GM20000 (cell line): ENCODE data around the gene MAFG.

Source experiments
- DNase-seq: peaks from one replicate; pipeline ENCODE4 v3.0.0; 2012; ENCODE audit warnings: low spot score
- TF ChIP-seq, protein P1 (sequence below): IDR thresholded peaks from 2 replicates; pipeline ENCODE4 v1.5.1; 2012; ENCODE audit warnings: mild to moderate bottlenecking, control low read depth; ENCODE audit errors: extremely low read depth, missing control alignments

The MAFG gene

DNA sequence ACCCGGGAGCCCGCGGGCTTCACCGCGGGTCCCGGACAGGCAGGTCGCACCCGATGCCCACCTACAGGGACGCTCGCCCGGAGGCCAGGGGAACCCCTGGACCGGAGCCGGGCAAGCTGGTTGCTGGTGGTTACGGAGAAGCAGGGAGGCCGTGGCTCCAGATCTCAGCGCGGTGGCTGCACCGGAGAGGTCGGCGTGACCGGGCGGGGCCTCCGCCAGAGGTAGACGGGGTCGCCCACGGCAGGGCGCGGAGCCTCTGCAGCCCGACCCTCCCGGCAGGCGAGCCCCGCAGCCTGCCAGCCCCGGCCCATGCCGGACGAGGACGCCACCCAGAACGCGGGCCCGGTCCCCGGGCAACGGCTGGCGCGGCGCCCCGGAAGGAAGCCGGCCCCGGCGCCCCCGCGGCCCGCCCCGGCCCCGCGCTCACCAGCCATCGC, 16.7 kb downstream of the MAFG start:
- TF ChIP-seq, protein P1, sequence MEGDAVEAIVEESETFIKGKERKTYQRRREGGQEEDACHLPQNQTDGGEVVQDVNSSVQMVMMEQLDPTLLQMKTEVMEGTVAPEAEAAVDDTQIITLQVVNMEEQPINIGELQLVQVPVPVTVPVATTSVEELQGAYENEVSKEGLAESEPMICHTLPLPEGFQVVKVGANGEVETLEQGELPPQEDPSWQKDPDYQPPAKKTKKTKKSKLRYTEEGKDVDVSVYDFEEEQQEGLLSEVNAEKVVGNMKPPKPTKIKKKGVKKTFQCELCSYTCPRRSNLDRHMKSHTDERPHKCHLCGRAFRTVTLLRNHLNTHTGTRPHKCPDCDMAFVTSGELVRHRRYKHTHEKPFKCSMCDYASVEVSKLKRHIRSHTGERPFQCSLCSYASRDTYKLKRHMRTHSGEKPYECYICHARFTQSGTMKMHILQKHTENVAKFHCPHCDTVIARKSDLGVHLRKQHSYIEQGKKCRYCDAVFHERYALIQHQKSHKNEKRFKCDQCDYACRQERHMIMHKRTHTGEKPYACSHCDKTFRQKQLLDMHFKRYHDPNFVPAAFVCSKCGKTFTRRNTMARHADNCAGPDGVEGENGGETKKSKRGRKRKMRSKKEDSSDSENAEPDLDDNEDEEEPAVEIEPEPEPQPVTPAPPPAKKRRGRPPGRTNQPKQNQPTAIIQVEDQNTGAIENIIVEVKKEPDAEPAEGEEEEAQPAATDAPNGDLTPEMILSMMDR, result no peak
- DNase-seq, result no peak

DNA sequence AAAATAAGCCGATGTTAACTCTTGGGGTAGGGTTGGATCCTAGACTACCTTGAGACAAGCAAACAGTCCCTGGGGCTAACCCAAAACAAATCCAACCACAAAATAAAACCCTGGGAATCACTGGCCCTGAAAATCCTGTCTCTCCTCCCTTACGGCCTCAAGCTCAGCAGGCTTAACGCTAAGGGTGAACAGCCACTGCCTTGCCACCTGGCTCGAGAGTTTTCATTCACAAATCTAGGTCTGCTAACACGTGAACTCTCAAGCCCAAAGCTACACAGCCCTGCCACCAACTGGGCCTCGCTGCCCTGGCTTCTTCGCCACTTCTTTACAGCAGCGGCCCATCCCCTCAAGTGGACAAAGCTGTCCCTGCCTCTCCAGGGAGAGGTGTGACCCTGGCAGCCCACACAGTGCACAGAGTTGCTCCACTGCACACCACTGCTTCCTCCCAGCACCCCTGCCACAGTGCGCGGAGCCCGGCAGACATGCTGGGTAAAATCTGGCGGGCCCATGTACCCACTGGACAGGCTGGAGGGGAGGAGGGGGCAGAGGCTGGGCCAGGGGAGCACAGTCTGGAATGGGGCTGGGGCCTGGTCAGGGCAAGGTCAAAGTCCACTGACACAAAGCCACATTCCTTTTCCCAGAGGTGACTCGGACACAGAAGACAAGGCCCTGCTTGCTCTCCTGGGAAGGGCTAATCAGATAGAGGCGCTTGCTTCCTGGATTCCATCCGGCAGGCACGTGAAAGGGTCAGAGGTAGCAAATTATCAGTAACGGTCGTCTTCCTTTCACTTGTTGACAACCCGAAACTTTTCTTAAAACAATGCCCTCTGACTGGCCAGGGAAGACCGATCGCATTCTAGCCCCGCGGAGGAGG, 17.3 kb downstream of the MAFG start:
- no peak for DNase-seq
- TF ChIP-seq, protein P1, result no peak

DNA sequence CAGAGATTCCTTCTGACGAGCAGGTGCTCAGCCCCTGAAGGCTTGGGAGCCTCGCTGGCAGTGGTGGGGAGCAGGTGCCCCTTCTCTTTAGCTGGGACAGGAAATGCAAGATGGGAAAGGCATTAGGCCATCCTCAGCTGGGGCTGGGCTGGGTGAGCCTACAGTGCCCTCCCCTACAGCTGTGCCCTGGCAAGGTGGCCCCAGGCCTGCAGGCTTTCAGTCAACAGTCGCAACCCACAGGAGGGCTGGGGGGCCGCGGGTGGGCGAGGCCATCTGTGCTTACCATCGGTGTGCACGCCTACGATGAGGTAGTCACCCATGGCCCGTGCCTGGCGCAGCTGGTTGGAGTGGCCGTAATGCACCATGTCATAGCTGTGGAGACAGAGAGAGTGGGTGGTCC, 18.3 kb downstream of the MAFG start:
- no peak for DNase-seq
- TF ChIP-seq, protein P1, result no peak

DNA sequence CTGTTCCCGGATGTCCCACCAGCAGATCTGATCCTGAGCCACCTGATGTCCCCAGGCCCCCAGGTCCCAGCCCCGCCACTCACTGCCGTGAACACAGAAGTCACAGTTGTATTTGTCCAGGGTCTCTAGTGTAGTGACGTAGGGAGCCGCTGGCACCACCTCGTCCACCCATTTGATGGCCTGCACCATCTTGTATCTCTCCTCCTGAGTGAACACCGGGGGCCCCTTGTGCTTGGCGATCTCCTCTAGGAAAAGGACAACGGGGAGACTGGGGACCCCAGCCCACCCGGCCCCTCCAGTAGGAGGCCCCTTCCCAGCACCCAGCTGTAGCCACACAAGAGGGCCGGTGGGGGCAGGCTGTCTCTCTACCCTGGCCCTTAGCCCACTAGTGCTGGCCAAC, 18.7 kb downstream of the MAFG start:
- TF ChIP-seq, protein P1, result no peak

DNA sequence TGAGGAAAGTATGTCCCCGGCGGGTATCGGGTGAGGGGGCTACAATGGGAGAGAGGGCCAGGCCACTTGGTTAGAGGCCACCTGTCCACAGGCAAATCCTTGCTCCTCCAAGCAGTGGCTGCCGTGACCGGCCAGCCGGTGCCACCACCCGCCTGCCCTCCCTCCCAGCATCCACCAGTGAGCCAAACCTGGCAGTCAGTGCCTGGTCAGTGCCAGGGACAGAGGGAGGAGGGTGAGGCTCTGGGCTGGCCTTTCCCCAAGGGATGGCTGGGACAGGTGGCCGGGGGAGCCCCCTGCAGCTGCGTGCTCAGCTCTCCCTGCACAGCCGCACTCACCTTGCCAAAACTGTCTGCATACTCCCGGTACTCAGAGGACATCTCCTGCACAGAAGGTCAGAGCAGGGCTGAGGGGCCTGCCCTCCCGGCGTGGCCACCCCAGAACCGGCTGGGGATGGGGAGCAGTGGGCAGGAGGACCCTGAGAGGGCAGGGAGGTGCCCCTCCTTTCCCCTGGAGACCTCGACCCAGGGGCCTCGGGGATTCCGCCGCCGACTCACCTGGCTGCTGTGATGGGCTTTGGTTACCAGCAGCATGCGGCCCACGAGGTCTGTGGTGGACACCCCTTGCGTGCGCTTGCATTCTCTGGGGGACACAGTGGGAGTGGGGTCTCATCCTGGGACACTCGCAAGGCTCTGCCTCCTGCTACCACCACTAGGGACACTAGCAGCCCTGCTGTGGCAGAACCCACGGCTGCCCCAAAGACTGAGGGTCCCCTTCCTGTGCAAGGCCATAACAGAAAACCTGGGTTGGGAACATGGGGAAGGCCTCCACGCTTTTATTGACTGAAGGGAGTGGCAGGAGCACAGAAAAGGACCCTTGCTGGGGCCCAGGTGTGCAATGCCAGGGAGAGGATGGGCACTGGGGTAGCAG, 20.1 kb downstream of the MAFG start:
- TF ChIP-seq, protein P1, result no peak
- DNase-seq, result no peak

More for the DNA sequence above, 18.7 kb downstream of the MAFG start:
- DNase-seq, result no peak

DNA sequence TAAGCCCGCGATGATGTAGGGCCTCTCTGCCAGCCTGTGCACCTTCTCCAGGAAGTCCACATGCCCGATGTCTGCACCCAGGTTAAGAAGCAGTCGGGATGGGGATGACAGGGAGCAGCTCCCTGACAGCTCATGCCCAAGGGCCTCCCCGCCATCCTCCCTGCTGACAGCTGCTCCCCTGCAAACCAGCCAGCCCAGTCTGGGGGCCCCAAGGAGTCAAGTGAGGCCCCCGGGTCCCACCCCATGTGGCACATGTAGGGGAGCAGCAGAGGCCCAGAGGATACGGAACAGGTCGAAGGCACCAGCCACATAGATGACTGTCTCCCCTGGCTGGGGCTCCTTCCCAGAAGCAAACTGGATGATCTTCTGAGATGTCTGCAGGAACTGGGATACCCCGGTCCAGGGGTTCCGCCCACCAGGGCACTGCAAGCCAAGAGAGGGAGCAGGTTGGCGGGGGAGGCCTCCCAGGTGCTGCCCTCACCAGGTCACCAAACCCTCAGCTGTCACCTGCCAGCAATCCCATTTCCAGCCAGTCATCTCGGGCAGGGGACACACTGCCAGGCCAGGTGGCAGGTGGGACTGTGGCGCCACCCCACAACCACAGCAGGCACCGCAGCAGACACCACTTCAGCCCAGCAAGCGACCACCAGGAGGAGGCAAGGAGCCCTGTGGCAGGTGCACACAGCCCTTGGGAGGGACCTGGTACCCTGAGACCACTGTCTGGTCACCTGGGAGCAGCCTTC, 20.9 kb downstream of the MAFG start:
- TF ChIP-seq, protein P1, result no peak
- DNase-seq, result no peak
